Astrocyte (in vitro differentiated cells and primary cell): ENCODE results near the gene NUDT21.

ENCODE experiments used
- CTCF ChIP-seq: IDR thresholded peaks from 2 replicates; pipeline ENCODE4 v1.5.1; 2011; ENCODE audit warnings: low read depth, mild to moderate bottlenecking, inconsistent platforms, low read length, moderate library complexity; ENCODE audit not compliant: insufficient read depth
- EZH2 ChIP-seq: IDR thresholded peaks from 2 replicates; pipeline ENCODE4 v1.6.1; 2012; ENCODE audit warnings: mild to moderate bottlenecking, low read length, inconsistent platforms; ENCODE audit not compliant: insufficient read depth

GRCh38 chr16:56451753-56452689, 889 bp upstream of the NUDT21 start:
- TF ChIP-seq CTCF, result no peak
- TF ChIP-seq EZH2, result no peak
